Erythroblast (primary cell): ENCODE results near the gene EXOC6B.

Source experiments
- GATA1 ChIP-seq: IDR thresholded peaks from 2 replicates; pipeline ENCODE4 v1.6.1; 2011; ENCODE audit warnings: low read depth, mild to moderate bottlenecking, control low read depth, low read length, moderate library complexity
- POLR2A ChIP-seq: IDR thresholded peaks from 2 replicates; pipeline ENCODE4 v1.6.1; 2011; ENCODE audit warnings: mild to moderate bottlenecking, low read length

GRCh38 chr2:72759755-72760154, 66.1 kb downstream of the EXOC6B start:
- TF ChIP-seq POLR2A (no peak), GATA1 (no peak)
